Astrocyte of the spinal cord (primary cell): Measurements from ENCODE around the gene REEP6.

Source experiments
- DNase-seq: peaks from one replicate; pipeline ENCODE4 v3.0.0; 2011; ENCODE audit warnings: low read depth, low spot score
- H3K4me3 ChIP-seq: 2 replicates; pipeline ENCODE4 v1.5.1; 2011; ENCODE audit warnings: low read depth, mild to moderate bottlenecking, low read length, moderate library complexity
- CTCF ChIP-seq: IDR thresholded peaks from 2 replicates; pipeline ENCODE4 v1.5.1; 2012; ENCODE audit warnings: low read depth, mild to moderate bottlenecking, low read length, inconsistent platforms
- in situ Hi-C: cut with HindIII; loops from 2 replicates; pipeline ENCODE4 v1.10.0; 2017; ENCODE audit warnings: low sequenced_read_pairs

Gene REEP6

GRCh38 chr19:1486720-1487575 is 4.0 kb upstream of the REEP6 start:
- in situ Hi-C loops, result no loop called here
- no peak for DNase-seq
- no peak overlapping the region for H3K4me3 ChIP-seq
- no peak for TF ChIP-seq CTCF

- H3K4me3 ChIP-seq, result no peak overlapping the region
- no peak for DNase-seq
- in situ Hi-C loops, result no loop called here
- no peak for TF ChIP-seq CTCF
Observed at GRCh38 chr19:1487576-1488281, 3.3 kb upstream of the REEP6 start.

GRCh38 chr19:1488282-1488601 is 2.7 kb upstream of the REEP6 start:
- no peak for DNase-seq
- no peak for TF ChIP-seq CTCF
- H3K4me3 ChIP-seq, result no peak overlapping the region
- in situ Hi-C loops, result no loop called here

- peak overlapping the region; percentile 57 for H3K4me3 ChIP-seq
- in situ Hi-C loops, result no loop called here
- TF ChIP-seq CTCF, result no peak
- DNase-seq, result no peak
Observed at GRCh38 chr19:1489463-1490310, 1.3 kb upstream of the REEP6 start.

GRCh38 chr19:1490311-1491113 is 469 bp upstream of the REEP6 start, which contains the start of gene PCSK4:
Gene PCSK4 (minus strand): TSS chr19:1490350. CDS start chr19:1490346, 4 bp downstream.
- TF ChIP-seq CTCF, result no peak
- peak; percentile 99 for DNase-seq
- H3K4me3 ChIP-seq, result peak within 1 kb of the TSS; percentile 57
- in situ Hi-C loops, result no loop called here

- H3K4me3 ChIP-seq, result no peak overlapping the region
- TF ChIP-seq CTCF, result no peak
- in situ Hi-C loops, result no loop called here
- DNase-seq, result no peak
Observed at GRCh38 chr19:1491849-1492170, 829 bp downstream of the REEP6 start.
